ENCODE measurements around the gene CEACAM1.
A peak's percentile ranks its signal among the peaks of the same experiment; 100 is the strongest.
"Not testable (repeated sequence)": the region's sequence is repeated elsewhere in the genome, so short reads cannot be mapped to it uniquely, and the experiment has no call there.

Gene CEACAM1

DNA sequence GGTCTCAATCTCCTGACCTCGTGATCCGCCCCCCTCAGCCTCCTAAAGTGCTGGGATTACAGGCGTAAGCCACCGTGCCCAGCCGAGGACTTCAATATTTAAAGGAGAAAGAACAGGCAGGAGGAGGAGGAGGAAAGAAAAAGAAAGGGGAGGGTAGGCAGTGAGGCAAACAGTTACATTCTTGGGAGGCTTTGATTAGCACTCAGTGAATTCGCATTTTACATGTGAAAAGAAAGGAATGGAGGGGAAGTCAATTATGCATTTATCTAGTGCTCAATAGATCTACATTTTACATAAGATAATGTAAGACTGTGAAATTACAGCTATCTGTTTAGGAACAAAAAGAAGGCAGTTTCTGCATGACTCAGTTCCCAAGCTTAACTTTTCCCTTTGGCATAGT lies 54.6 kb downstream of the CEACAM1 start:
- DNase-seq: no peak

DNA sequence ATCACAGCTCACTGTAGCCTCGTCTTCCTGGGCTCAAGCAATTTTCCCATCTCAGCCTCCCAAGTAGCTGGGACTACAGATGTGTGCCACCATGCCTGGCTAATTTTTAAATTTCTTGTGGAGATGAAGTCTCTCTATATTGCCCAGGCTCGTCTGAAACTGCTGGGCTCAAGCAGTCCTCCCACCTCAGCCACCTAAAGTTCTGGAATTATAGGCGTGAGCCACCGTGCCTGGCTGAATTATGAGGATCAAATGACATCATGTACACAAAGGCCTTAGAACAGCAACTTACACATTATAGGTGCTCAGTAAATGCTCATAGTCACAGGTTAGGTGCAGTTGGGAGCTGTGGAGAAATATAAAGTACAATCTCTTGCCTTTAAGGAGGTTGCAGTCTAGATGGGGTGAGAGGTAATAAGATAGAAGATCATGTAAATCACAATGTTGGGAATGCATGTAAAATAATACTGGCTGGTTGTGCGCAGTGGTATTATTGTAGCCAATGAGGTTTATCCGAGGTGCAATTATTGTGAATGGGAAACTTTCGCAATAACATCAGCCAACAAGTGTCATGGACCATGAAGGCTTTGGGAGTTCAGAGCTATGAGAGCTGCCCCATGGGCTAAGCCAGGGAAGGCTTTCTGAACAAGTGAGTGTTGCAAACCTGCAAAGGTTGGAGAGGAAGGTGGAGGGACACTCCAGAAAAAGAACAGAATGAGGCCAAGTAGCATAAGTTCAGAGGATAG lies 55.7 kb downstream of the CEACAM1 start:
- no peak for DNase-seq

DNA sequence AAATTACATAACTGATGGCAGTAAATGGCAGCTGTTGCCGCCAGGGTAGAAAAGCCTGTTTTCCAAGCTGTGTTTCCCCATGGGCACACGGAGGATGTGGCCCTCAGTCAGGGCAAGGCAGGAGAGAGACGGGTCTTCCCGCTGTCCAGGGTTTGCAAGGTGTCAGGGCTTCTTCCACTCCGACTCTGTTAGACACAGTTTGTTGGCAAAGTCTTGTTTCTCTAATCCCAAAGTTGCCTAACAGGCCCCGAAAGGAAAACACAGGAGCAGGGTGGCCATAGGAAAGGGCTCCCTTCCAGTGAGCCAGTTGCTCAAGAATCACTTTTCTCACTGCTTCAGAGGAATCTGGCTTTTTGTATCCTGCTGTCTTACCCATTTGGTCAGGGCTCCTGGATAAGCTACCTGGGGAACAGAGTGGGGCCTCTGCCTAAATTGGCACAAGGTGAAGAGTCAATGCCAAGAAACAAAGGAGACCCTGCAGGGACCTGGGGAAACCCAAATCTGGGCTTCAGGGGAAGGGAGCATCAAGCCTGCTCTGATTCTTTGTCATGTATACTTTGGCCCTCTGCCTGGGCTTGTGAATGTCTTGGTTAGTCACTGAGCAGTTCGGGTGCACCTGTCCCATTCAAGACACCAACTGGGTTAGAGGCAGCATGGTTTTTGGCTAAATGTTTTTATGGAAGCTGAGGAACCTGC lies 56.6 kb downstream of the CEACAM1 start:
- no peak for DNase-seq

DNA sequence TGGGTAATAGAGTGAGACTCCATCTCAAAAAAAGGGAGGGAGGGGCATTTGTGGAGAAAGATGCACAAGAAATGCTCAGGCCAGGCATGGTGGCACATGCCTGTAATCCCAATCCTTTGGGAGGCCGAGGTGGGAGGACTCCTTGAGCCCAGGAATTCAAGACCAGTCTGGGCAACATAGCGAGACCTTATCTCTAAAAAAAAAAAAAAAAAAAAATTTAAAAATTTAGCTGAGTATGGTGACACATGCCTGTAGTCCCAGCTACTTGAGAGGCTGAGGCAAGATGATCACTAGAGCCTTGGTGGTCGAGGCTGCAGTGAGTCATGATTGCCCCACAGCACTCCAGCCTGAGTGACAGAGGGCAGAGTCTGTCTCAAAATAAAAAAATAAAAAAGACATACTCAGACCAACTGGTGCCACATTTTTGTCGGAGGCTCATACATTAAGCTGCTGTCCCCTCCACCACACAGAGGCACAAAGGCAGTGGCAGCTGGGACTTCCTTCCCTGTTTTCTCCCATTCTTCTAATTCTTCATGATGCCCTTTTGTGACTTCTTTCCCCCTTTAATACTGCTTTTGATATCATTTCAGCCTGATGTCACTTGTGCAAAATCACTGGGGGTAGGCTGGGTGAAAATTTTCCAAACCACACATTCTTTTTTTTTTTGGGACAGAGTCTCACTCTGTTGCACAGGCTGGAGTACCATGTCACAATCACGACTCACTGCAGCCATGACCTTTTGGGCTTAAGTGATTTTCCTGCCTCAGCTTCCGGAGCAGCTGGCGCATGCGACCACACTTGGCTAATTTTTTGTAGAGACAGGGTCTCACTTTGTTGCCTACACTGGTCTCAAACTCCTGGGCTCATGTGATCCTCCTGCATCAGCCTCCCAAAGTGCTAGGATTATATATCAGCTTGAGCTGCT lies 58.7 kb downstream of the CEACAM1 start:
- DNase-seq: peak; percentile 44

DNA sequence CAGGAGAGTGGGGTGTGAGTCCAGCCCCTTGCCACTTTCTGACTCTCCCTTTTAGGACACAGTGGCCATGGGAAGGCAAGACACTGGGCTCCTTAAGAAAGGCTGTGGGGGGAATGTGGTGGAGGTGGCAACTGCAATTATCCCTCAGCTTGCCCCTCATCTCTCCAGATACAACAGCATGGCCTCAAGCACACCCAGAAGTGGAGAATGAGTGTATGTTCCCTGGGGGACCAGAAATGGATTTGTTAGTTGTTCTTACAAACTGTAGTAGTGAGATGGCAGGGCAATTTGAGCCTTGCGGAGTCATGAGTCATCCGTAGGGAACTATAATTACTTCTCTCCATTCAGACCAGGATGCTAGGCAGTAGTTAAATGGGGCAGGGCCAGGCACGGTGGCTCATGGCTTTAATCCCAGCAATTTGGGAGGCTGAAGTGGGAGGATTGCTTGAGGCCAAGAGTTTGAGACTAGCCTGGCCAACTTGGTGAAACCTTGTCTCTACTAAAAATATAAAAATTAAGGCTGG lies 59.9 kb downstream of the CEACAM1 start:
- peak; percentile 87 for DNase-seq

DNA sequence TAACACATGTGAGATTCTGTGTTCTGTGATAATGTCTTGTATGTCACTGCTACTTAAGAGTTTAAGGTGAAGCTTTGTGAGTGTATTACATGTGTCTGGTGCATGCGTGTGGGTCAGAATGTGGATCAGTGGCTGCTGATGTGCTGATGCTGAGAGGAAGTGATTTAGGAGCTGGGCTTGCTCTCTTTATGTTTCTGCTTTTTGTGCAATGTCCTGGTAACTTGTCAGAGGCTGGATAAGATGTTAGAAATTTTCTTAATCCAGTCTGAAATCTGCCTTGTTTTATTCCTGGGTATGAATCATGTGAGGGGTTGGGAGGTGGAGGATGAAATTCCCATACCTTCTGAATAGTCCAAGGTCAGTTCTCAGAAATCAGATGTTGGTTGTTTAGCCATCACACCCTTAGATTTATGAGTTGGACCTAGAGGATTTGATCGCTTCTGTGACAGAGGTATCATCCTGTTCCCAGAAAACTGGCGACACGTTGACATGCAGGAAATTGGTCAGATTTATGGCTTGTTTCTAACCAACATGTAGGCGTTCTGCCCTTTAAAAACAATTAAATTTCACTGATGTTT lies 61.0 kb downstream of the CEACAM1 start:
- peak; percentile 54 for DNase-seq

DNA sequence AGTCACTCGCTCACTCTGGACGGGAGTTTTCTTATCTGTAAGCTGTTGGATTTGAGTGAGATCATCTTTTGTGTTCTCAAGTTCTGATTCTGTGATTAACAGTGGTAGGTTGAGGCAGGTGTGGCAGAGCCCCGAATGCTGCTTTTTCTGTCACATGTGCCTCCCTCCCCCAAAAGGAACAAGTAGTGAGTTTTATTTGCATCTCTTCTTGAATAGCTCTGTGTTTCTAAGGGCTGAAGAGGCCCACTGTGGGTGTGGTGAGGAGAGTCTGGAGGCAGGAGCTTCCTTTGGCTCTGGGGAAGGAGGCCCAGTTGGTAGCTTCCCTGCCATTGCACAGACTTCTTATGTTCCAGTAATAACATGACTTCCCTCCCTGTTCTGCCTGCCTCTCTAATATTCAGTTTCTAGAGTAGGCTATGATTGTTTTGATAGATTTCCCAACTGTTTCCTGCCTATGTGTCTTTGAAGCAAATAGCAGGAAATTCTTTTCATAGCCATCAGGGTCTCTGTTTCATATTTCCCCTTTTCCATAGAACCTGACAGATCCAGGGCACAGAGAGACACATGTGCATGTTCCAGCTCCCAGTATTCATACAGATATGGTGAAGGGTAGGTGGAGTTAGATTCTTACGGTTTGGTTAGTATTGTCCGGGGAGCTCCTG lies 61.6 kb downstream of the CEACAM1 start:
- peak; percentile 11 for DNase-seq

DNA sequence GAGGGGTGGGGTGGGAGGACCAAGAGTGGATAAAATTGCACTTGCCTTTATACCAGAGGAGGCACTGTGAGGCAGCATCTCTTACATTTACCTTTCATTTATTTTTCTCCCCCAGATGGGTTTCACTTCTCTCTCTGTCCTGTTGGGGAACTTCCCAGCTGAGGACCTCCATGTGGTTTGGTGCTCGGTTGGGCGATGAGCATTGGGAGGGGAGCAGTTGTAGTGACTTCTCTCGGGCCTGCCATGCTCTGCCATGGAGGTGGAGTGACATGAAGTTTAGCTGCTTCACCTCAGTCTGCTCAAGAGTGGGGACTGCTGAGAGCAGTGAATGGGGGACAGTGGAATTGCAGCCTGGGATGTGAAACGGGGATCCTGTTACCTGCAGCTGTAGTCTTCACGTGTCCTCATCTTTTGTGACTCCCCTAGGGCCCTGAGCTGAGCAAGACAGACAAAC lies 62.4 kb downstream of the CEACAM1 start:
- no peak for DNase-seq

DNA sequence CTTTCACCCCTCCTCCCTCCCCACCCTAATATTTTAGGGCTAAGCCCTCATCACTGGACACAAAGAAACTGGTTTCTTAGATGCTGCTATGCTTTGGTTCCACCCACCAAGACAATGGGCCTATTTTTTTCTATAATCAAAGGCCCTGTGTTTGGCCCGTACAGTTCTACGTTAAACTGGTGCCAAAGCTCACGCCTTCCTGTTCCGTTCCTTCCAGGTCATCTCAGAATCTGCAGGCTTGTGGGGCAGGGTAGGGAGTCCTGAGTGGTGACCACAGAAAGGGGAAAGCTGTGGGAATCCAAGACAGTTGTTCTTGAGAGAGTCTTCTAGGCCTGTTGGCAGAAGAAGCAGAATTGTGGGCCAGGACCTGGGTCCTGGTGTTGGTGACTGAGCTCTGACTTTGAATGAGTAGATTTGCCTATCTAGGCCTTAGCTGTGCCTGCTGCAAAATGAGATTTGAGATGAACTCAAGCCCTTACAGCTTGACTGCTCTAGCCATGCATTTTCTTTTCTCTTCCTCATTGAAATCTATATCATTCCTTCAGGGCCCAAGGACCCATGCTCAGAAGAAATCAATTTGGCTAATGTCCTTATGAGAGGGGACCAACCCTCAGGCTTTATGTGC lies 66.5 kb downstream of the CEACAM1 start:
- DNase-seq: no peak

DNA sequence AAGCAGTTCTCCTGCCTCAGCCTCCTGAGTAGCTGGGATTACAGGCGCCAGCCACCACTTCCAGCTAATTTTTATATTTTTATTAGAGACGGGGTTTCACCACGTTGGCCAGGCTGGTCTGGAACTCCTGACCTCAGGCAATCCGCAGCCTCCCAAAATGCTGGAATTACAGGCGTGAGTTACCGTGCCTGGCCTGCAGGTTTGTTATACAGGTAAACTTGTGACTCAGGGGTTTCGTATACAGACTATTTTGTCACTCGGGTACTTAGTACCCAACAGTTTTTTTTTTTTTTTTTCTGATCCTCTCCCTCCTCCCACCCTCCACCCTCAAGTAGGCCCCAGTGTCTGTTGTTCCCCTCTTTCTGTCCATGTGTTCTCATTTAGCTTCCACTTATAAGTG lies 67.0 kb downstream of the CEACAM1 start:
- DNase-seq: not testable (repeated sequence)

DNA sequence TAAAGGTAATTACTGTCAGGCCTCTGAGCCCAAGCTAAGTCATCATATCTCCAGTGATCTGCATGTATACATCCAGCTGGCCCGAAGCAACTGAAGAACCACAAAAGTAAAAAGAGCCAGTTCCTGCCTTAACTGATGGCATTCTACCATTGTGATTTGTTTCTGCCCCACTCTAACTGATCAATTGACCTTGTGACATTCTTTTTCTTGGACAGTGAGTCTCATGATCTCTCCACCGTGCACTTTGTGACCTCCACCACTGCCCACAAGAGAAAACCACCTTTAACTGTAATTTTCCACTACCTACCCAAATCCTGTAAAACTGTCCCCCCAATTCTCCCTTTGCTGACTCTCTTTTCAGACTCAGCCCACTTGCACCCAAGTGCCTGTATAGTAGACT lies 68.4 kb downstream of the CEACAM1 start:
- DNase-seq: no peak
